Peyer's patch (tissue), 4 donors: ENCODE results near the gene MCF2L2. TPM values are rescaled to one million over a fixed set of nuclear protein-coding genes. Genes with fewer than 3 reads are reported as not detected.

Experiments
- DNase-seq, 3 donors: peaks; one replicate each; pipeline ENCODE4 v3.0.0-alpha.2; 2017 to 2019
- H3K27ac ChIP-seq, 4 donors: fragments of 200-600 bp; sonication (generic); one replicate each; pipeline ENCODE4 v1.5.1; 2016 to 2019
- H3K27me3 ChIP-seq, 2 donors: fragments of 200-600 bp; sonication (generic); one replicate each; pipeline ENCODE4 v1.5.1; 2019
- H3K36me3 ChIP-seq, 3 donors: fragments of 200-600 bp; sonication (generic); one replicate each; pipeline ENCODE4 v1.5.1; 2016 to 2019
- H3K4me1 ChIP-seq, 4 donors: fragments of 200-600 bp; sonication (generic); one replicate each; pipeline ENCODE4 v1.5.1; 2016 to 2019
- H3K4me3 ChIP-seq, 4 donors: fragments of 200-600 bp; sonication (generic); 1 replicate in 3 of 4; 2 replicates in 1 of 4; pipeline ENCODE4 v1.5.1; 2016 to 2019; ENCODE audit warnings: mild to moderate bottlenecking in 1 of 4
- H3K9me3 ChIP-seq, 4 donors: fragments of 200-600 bp; sonication (generic); one replicate each; pipeline ENCODE4 v1.5.1; 2016 to 2019; ENCODE audit warnings: mild to moderate bottlenecking in 1 of 4
- POLR2A ChIP-seq, 2 donors: fragments of 450-650 bp; IDR thresholded peaks; one replicate each; pipeline ENCODE4 v1.5.1; 2017; ENCODE audit warnings: antibody characterized with exemption in 2 of 2, mild to moderate bottlenecking in 2 of 2, moderate library complexity in 2 of 2
- total RNA-seq, 4 donors: library from RNA; depleted of rRNA; stranded (reverse); fragments of >200 nt; gene quantifications; one replicate each; pipeline ENCODE4 v1.1.0, GENCODE V29; 2016
- TF ChIP-seq, protein P1 (sequence below), 6 experiments: fragments of 450-650 bp in 4 of 6; fragments of 200-600 bp in 2 of 6; sonication (generic) in 1 of 6; IDR thresholded peaks; one replicate each; pipeline ENCODE4 v1.5.1; 2017 to 2019; ENCODE audit warnings: antibody characterized with exemption in 6 of 6, mild to moderate bottlenecking in 3 of 6, moderate library complexity in 1 of 6

MCF2L2 gene
- total RNA-seq, 4 donors from 2014 or later, result 0.67 to 12.4 (median 1.1) TPM

GRCh38 chr3:183275937-183276336 is 152.5 kb downstream of the MCF2L2 start:
- Histone ChIP-seq H3K9me3 (no peaks in the 10 kb centered on the region), H3K27me3 (no peaks in the 10 kb centered on the region), H3K27ac (no peak overlapping the region), H3K36me3 (peaks cover 0 to 3% (median 0%) of the 10 kb centered on the region in 3 donors), H3K4me3 (no peak overlapping the region), H3K4me1 (peaks cover 0 to 16% (median 0%) of the 10 kb centered on the region in 4 donors)
- DNase-seq, result no peak
- TF ChIP-seq, protein P1, sequence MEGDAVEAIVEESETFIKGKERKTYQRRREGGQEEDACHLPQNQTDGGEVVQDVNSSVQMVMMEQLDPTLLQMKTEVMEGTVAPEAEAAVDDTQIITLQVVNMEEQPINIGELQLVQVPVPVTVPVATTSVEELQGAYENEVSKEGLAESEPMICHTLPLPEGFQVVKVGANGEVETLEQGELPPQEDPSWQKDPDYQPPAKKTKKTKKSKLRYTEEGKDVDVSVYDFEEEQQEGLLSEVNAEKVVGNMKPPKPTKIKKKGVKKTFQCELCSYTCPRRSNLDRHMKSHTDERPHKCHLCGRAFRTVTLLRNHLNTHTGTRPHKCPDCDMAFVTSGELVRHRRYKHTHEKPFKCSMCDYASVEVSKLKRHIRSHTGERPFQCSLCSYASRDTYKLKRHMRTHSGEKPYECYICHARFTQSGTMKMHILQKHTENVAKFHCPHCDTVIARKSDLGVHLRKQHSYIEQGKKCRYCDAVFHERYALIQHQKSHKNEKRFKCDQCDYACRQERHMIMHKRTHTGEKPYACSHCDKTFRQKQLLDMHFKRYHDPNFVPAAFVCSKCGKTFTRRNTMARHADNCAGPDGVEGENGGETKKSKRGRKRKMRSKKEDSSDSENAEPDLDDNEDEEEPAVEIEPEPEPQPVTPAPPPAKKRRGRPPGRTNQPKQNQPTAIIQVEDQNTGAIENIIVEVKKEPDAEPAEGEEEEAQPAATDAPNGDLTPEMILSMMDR (IDR thresholded peaks at IDR 0.05), result no peak
- TF ChIP-seq POLR2A (IDR thresholded peaks at IDR 0.05), result no peak

GRCh38 chr3:183275418-183275817 is 153.0 kb downstream of the MCF2L2 start:
- DNase-seq, result no peak
- Histone ChIP-seq H3K27ac (no peak overlapping the region), H3K36me3 (peaks cover 0 to 5% (median 3%) of the 10 kb centered on the region in 3 donors), H3K9me3 (no peaks in the 10 kb centered on the region), H3K27me3 (no peaks in the 10 kb centered on the region), H3K4me1 (peaks cover 0 to 16% (median 0%) of the 10 kb centered on the region in 4 donors), H3K4me3 (no peak overlapping the region)
- no peak for TF ChIP-seq POLR2A (IDR thresholded peaks at IDR 0.05)
- TF ChIP-seq, protein P1 (IDR thresholded peaks at IDR 0.05), result no peak

DNA sequence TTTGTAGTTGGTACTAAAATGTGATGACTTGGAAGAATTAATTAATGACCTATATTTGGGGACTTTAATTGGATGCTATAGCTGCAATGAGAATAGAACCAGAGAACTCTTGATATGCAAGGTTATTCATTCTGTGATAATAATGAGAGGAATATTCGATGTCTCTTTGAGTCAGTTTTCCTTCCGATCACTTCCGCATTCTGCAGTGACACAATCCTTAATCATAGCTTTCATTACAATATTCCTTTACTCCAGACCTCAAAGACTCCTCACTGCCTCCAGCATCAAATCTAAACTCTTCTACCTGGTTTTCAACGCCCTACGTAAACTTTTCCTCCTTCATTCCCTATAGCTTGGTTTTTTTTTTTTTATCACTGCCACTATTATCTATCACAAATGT is 153.8 kb downstream of the MCF2L2 start:
- no peak overlapping the region for H3K4me3 ChIP-seq
- no peak for DNase-seq
- peaks cover 0 to 16% (median 0%) of the 10 kb centered on the region in 4 donors for H3K4me1 ChIP-seq
- no peaks in the 10 kb centered on the region for H3K9me3 ChIP-seq
- TF ChIP-seq, protein P1 (IDR thresholded peaks at IDR 0.05), result no peak
- no peak for TF ChIP-seq POLR2A (IDR thresholded peaks at IDR 0.05)
- no peak overlapping the region for H3K27ac ChIP-seq
- H3K36me3 ChIP-seq, result peaks cover 0 to 13% (median 3%) of the 10 kb centered on the region in 3 donors
- no peaks in the 10 kb centered on the region for H3K27me3 ChIP-seq

DNA sequence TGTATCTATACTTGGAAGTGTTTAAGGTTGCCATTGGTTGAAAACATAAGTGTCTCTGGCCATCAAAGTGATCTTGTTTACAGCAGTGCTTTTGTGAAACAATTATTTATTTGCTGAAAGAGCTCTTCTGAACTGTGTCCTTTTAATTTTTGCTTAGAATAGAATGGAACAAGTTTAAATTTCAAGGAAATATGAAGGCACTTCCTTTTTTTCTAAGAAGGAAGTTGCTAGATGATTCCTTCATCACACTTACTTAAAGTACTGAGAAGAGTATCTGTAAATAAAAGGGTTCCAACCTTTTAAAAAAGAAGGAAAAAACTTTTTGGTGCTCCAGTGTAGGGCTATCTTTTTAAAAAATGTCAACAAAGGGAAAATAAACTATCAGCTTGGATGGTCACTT is 155.6 kb downstream of the MCF2L2 start:
- Histone ChIP-seq H3K27me3 (no peaks in the 10 kb centered on the region), H3K4me3 (no peak overlapping the region), H3K4me1 (peaks cover 0 to 20% (median 0%) of the 10 kb centered on the region in 4 donors), H3K27ac (no peak overlapping the region), H3K9me3 (no peaks in the 10 kb centered on the region), H3K36me3 (peaks cover 0 to 16% (median 3%) of the 10 kb centered on the region in 3 donors)
- no peak for DNase-seq
- TF ChIP-seq POLR2A (IDR thresholded peaks at IDR 0.05), result no peak
- TF ChIP-seq, protein P1 (IDR thresholded peaks at IDR 0.05), result no peak

GRCh38 chr3:183272142-183272541 is 156.3 kb downstream of the MCF2L2 start:
- no peaks in the 10 kb centered on the region for H3K9me3 ChIP-seq
- no peak for DNase-seq
- H3K4me1 ChIP-seq, result peaks cover 0 to 25% (median 0%) of the 10 kb centered on the region in 4 donors
- no peaks in the 10 kb centered on the region for H3K27me3 ChIP-seq
- H3K27ac ChIP-seq, result no peak overlapping the region
- H3K4me3 ChIP-seq, result no peak overlapping the region
- H3K36me3 ChIP-seq, result peaks cover 0 to 16% (median 3%) of the 10 kb centered on the region in 3 donors
- TF ChIP-seq, protein P1 (IDR thresholded peaks at IDR 0.05), result no peak
- TF ChIP-seq POLR2A (IDR thresholded peaks at IDR 0.05), result no peak

GRCh38 chr3:183270344-183270743 is 158.1 kb downstream of the MCF2L2 start:
- H3K9me3 ChIP-seq, result no peaks in the 10 kb centered on the region
- H3K27ac ChIP-seq, result peak overlapping the region in 1 of 4 donors; percentile 62
- TF ChIP-seq, protein P1 (IDR thresholded peaks at IDR 0.05), result no peak
- no peak for TF ChIP-seq POLR2A (IDR thresholded peaks at IDR 0.05)
- no peaks in the 10 kb centered on the region for H3K27me3 ChIP-seq
- H3K36me3 ChIP-seq, result peaks cover 0 to 16% (median 0%) of the 10 kb centered on the region in 3 donors
- H3K4me3 ChIP-seq, result no peak overlapping the region
- H3K4me1 ChIP-seq, result peaks cover 0 to 32% (median 0%) of the 10 kb centered on the region in 4 donors
- no peak for DNase-seq
